H1 (cell line): ENCODE data around the gene SRM. TPM values are rescaled to one million over a fixed set of nuclear protein-coding genes. Genes with fewer than 3 reads are reported as not detected.

ENCODE experiments used
- CTCF ChIA-PET: fragments of 300-600 bp; sonication (Branson Sonifier 250); formaldehyde crosslinking; loops from one replicate; lab custom pipeline; 2021; ENCODE audit not compliant: partially characterized antibody; lab: Charles Lee
- POLR2A ChIA-PET: fragments of 300-600 bp; sonication (Branson Sonifier 250); formaldehyde crosslinking; loops from one replicate; lab custom pipeline; 2021; ENCODE audit warnings: inconsistent platforms; ENCODE audit not compliant: partially characterized antibody; lab: Charles Lee
- DNase-seq, 2 experiments: peaks; one replicate each; pipeline versions ENCODE4 v3.0.0 to v3.0.0-alpha.2; 2010 to 2022; ENCODE audit warnings: low spot score in 2 of 2, low read depth in 1 of 2, mixed read lengths in 1 of 2
- FAIRE-seq: peaks from 2 replicates; lab custom pipeline; 2011; peaks lifted over from hg19 to GRCh38; lab: Jason Lieb, UNC
- H2AFZ ChIP-seq: 2 replicates; pipeline ENCODE4 v1.8.1; 2012; ENCODE audit warnings: low read length, inconsistent platforms
- H2AK5ac ChIP-seq: 2 replicates; pipeline ENCODE4 v1.6.1; 2013; ENCODE audit warnings: low read depth, low read length
- H2BK120ac ChIP-seq: replicated peaks from 2 replicates; pipeline ENCODE3; 2013; ENCODE audit warnings: low read depth, low read length, inconsistent platforms
- H2BK12ac ChIP-seq: 2 replicates; pipeline ENCODE4 v1.6.1; 2013; ENCODE audit warnings: low read depth, low read length
- H2BK15ac ChIP-seq: 2 replicates; pipeline ENCODE4 v1.6.1; 2013; ENCODE audit warnings: low read length
- H2BK20ac ChIP-seq: 2 replicates; pipeline ENCODE4 v1.6.1; 2013; ENCODE audit warnings: low read length
- H2BK5ac ChIP-seq: 2 replicates; pipeline ENCODE4 v1.6.1; 2013; ENCODE audit warnings: low read depth, low read length
- H3K14ac ChIP-seq: 2 replicates; pipeline ENCODE4 v1.6.1; 2013; ENCODE audit warnings: inconsistent platforms; ENCODE audit not compliant: insufficient read length
- H3K18ac ChIP-seq: 2 replicates; pipeline ENCODE4 v1.6.1; 2013; ENCODE audit warnings: low read length; ENCODE audit errors: extremely low read depth
- H3K23ac ChIP-seq: 2 replicates; pipeline ENCODE4 v1.6.1; 2013; ENCODE audit warnings: inconsistent platforms; ENCODE audit not compliant: insufficient read length
- H3K23me2 ChIP-seq: 2 replicates; pipeline ENCODE4 v1.6.1; 2013; ENCODE audit warnings: low read depth, low read length
- H3K27ac ChIP-seq: 2 replicates; pipeline ENCODE4 v1.6.1; 2011; ENCODE audit warnings: low read depth, low read length, inconsistent platforms
- H3K27me3 ChIP-seq, 4 experiments: replicated peaks in 1 of 4; 1 replicate in 1 of 4; 2 replicates in 3 of 4; pipeline versions ENCODE4 v1.6.1 to v1.8.1; 2011 to 2013; ENCODE audit warnings: low read length in 3 of 4, mild to moderate bottlenecking in 3 of 4, inconsistent platforms in 2 of 4, mixed read lengths in 2 of 4, moderate library complexity in 1 of 4; ENCODE audit not compliant: control insufficient read depth in 3 of 4, insufficient read depth in 3 of 4; ENCODE audit errors: extremely low read depth in 1 of 4
- H3K36me3 ChIP-seq, 4 experiments: 2 replicates each; pipeline versions ENCODE4 v1.6.1 to v1.8.1; 2011 to 2013; ENCODE audit warnings: mild to moderate bottlenecking in 4 of 4, low read length in 3 of 4, moderate library complexity in 2 of 4, control low read depth in 1 of 4, inconsistent platforms in 1 of 4; ENCODE audit not compliant: insufficient read depth in 4 of 4, control insufficient read depth in 2 of 4
- H3K4ac ChIP-seq: replicated peaks from 2 replicates; pipeline ENCODE3; 2013; ENCODE audit warnings: low read length, low read depth, mixed read lengths, inconsistent platforms; ENCODE audit not compliant: insufficient read length
- H3K4me1 ChIP-seq, 4 experiments: replicated peaks in 1 of 4; 1 replicate in 1 of 4; 2 replicates in 3 of 4; pipeline versions ENCODE4 v1.6.1 to v1.8.1; 2011 to 2013; ENCODE audit warnings: low read length in 3 of 4, inconsistent platforms in 2 of 4, mixed read lengths in 1 of 4; ENCODE audit not compliant: insufficient read depth in 4 of 4, control insufficient read depth in 3 of 4
- H3K4me2 ChIP-seq, 2 experiments: 2 replicates each; pipeline versions ENCODE4 v1.6.1 to v1.8.1; 2011 to 2013; ENCODE audit warnings: low read depth in 2 of 2, low read length in 2 of 2, control low read depth in 1 of 2, inconsistent platforms in 1 of 2, mild to moderate bottlenecking in 1 of 2; ENCODE audit not compliant: insufficient read depth in 1 of 2
- H3K4me3 ChIP-seq, 4 experiments: fragments of 200-600, 300-600 bp in 1 of 4; sonication (generic), shearing (Covaris generic), sonication (Bioruptor Twin) in 1 of 4; 2 replicates each; pipeline versions ENCODE4 v1.5.1 to v1.8.1; 2011 to 2016; ENCODE audit warnings: low read length in 4 of 4, low read depth in 3 of 4, control low read depth in 2 of 4, inconsistent platforms in 2 of 4, mild to moderate bottlenecking in 2 of 4, mixed read lengths in 1 of 4, moderate library complexity in 1 of 4; ENCODE audit not compliant: insufficient read depth in 2 of 4; ENCODE audit errors: extremely low read depth in 1 of 4
- H3K56ac ChIP-seq: replicated peaks from 2 replicates; pipeline ENCODE3; 2013; ENCODE audit warnings: low read depth, mild to moderate bottlenecking, mixed read lengths, low read length, inconsistent platforms; ENCODE audit not compliant: insufficient read length
- H3K79me1 ChIP-seq: 2 replicates; pipeline ENCODE4 v1.6.1; 2013; ENCODE audit warnings: low read depth, low read length, control low read depth
- H3K79me2 ChIP-seq, 2 experiments: 2 replicates each; pipeline versions ENCODE4 v1.6.1 to v1.8.1; 2012 to 2013; ENCODE audit warnings: low read length in 2 of 2, mild to moderate bottlenecking in 2 of 2, inconsistent platforms in 1 of 2; ENCODE audit not compliant: insufficient read depth in 2 of 2, control insufficient read depth in 1 of 2
- H3K9ac ChIP-seq, 4 experiments: replicated peaks in 1 of 4; 1 replicate in 1 of 4; 2 replicates in 3 of 4; pipeline versions ENCODE4 v1.6.1 to v1.8.1; 2011 to 2013; ENCODE audit warnings: low read depth in 3 of 4, low read length in 3 of 4, control low read depth in 2 of 4, mild to moderate bottlenecking in 2 of 4, moderate library complexity in 2 of 4, inconsistent platforms in 1 of 4; ENCODE audit errors: extremely low read depth in 1 of 4
- H3K9me3 ChIP-seq, 2 experiments: 2 replicates each; pipeline versions ENCODE4 v1.6.1 to v1.8.1; 2012 to 2013; ENCODE audit warnings: mild to moderate bottlenecking in 2 of 2, moderate library complexity in 2 of 2, control low read depth in 1 of 2, inconsistent platforms in 1 of 2, low read depth in 1 of 2, low read length in 1 of 2, mixed read lengths in 1 of 2; ENCODE audit not compliant: insufficient read depth in 2 of 2
- H4K20me1 ChIP-seq, 2 experiments: replicated peaks in 1 of 2; 2 replicates each; pipeline versions ENCODE3 to v1.8.1; 2011 to 2013; ENCODE audit warnings: inconsistent platforms in 2 of 2, low read length in 2 of 2, mild to moderate bottlenecking in 1 of 2; ENCODE audit not compliant: insufficient read depth in 2 of 2, control insufficient read depth in 1 of 2
- H4K5ac ChIP-seq: 2 replicates; pipeline ENCODE4 v1.6.1; 2013; ENCODE audit warnings: low read length, low read depth, mixed read lengths, inconsistent platforms; ENCODE audit not compliant: insufficient read length
- H4K8ac ChIP-seq: 2 replicates; pipeline ENCODE4 v1.8.0; 2013; ENCODE audit warnings: mild to moderate bottlenecking, moderate library complexity, low read length, inconsistent platforms; ENCODE audit not compliant: insufficient read depth; ENCODE audit errors: extremely low read depth
- H4K91ac ChIP-seq: replicated peaks from 2 replicates; pipeline ENCODE3; 2013; ENCODE audit warnings: low read length, mixed read lengths, inconsistent platforms; ENCODE audit not compliant: insufficient read length
- HDAC2 ChIP-seq, 2 experiments: fragments of 300-600 bp in 1 of 2; sonication (generic) in 1 of 2; IDR thresholded peaks; 2 replicates each; pipeline ENCODE4 v1.6.1; 2011 to 2012; ENCODE audit warnings: low read depth in 2 of 2, low read length in 2 of 2, mild to moderate bottlenecking in 2 of 2, moderate library complexity in 2 of 2, borderline replicate concordance in 1 of 2, inconsistent platforms in 1 of 2
- POU5F1 ChIP-seq: IDR thresholded peaks from 2 replicates; pipeline ENCODE4 v1.6.1; 2011; ENCODE audit warnings: low read depth, mild to moderate bottlenecking, low read length, moderate library complexity
- RFX5 ChIP-seq: IDR thresholded peaks from 2 replicates; pipeline ENCODE4 v1.6.1; 2011; ENCODE audit warnings: low read depth, low read length, improper control_type of control experiment, borderline replicate concordance
- SP2 ChIP-seq: IDR thresholded peaks from 2 replicates; pipeline ENCODE4 v1.6.1; 2012; ENCODE audit warnings: mild to moderate bottlenecking, low read length, inconsistent platforms
- WGBS, 2 experiments: shearing (Covaris generic) in 1 of 2; methylation state at CpG; one replicate each; pipeline versions ENCODE4 v1.1.6 to v1.1.7; 2013 to 2015; ENCODE audit warnings: low lambda C conversion rate in 2 of 2, mixed read lengths in 2 of 2, inconsistent platforms in 1 of 2, low coverage in 1 of 2, missing lambda C conversion rate in 1 of 2; ENCODE audit not compliant: insufficient replicate concordance in 2 of 2, insufficient coverage in 1 of 2, insufficient read length in 1 of 2; ENCODE audit errors: extremely low coverage in 1 of 2, missing lambda C conversion rate in 1 of 2; 5-methylcytosine and 5-hydroxymethylcytosine counted together
- polyA plus RNA-seq, 7 experiments: library from polyadenylated mRNA; depleted of rRNA in 3 of 7; stranded (reverse) in 5 of 7; unstranded in 2 of 7; fragments of >200 nt in 5 of 7; fragments of 200-250 nt in 2 of 7; gene quantifications; 1 replicate in 5 of 7; 2 replicates in 1 of 7; 4 replicates in 1 of 7; pipeline versions ENCODE4 v1.2.1 to v1.2.3, GENCODE V29; 2011 to 2013; ENCODE audit warnings: missing spikeins in 2 of 7, mixed read lengths in 2 of 7
- total RNA-seq: library from RNA; stranded (reverse); fragmentation: NEBNext Ultra II Directional; extraction: Animal tissue kit (Norgen Biotek cat#: 25700); gene quantifications from 2 replicates; pipeline ENCODE4 v1.2.1, GENCODE V29; 2021
- TF ChIP-seq, protein P1 (sequence below): IDR thresholded peaks from 2 replicates; pipeline ENCODE4 v1.6.1; 2011; ENCODE audit warnings: low read length, improper control_type of control experiment

SRM gene
- total and polyA plus RNA-seq, 2 of the 8 experiments (the other 6 are each of a cell fraction or from before 2014, with no cell fraction given), result 110 to 208 TPM

DNA sequence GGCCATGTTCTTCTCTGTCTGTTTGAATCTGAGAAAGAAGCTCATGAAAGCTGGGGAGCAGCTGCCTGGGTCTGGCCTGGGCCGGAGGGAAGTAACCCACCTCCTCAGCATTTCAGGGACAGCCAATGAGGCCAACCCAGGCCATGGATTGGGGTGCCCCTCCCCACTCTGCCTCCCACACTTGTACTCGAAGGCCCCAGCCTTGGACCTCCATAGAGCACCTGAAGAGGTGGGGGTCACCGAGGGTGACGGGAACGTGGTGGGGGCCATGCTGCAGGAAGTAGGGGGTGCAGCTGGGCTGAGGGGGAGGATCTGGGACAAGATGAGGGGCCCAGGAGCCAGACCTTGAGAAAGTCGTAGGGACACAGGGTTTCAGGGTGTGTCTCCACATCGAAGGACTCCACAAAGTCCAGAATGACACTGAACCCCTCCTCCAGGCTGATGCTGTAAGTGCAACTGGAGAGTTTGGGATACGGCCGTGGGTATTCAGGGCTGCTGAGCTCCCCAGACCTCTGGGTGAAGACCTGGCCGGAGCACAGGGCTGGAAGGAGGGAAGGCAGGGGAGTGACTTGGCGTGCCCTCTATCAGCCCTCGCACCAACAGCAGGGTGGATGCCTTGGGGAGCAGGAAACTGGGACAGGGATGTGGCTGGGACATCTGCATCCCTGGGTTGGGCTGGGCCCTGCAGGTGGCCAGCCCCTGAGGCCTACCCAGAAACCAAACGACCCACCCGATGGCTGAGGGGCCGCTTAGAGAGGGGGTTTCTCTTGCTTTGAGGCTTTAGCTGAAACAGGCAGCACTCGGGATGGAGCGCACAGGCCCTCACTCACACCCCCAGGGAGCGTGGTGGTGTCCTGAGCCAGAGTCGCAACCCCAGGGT lies 16.6 kb downstream of the SRM start:
- DNase-seq, result peak in 1 of 2 experiments; percentile 37
- CTCF ChIA-PET, result interaction anchor here (0.6 to 1.1 kb wide), 3 partner anchors 18 to 156 kb away, joined by 3 read pairs; no protein-coding TSS in a partner anchor

More for the DNA sequence above, 16.6 kb downstream of the SRM start:
- 89% methylated on average over 18 of the region's 19 CpGs; no CpG with 5 or more reads in 1 of the 2 experiments for WGBS, 2 experiments
- H4K91ac ChIP-seq, result no peak overlapping the region
- H2BK15ac ChIP-seq, result no peak overlapping the region
- no peaks in the 10 kb centered on the region for H3K27me3 ChIP-seq
- no peak overlapping the region for H2BK20ac ChIP-seq
- 0 out of 2 replicates have a peak overlapping the region, but pooled peaks have one; percentile 38 for H4K8ac ChIP-seq
- H3K9me3 ChIP-seq, result no peaks in the 10 kb centered on the region
- peaks cover 0 to 10% (median 1%) of the 10 kb centered on the region in 4 experiments; a peak in 4 of 7 replicates for H3K4me1 ChIP-seq
- no peak overlapping the region for H3K14ac ChIP-seq
- no peak overlapping the region for H3K23ac ChIP-seq
- H3K27ac ChIP-seq, result no peak overlapping the region
- no peak overlapping the region for H3K4me2 ChIP-seq
- no peak overlapping the region for H3K4me3 ChIP-seq
- no peak overlapping the region for H2BK5ac ChIP-seq
- H4K5ac ChIP-seq, result no peak overlapping the region
- no peak overlapping the region for H2AFZ ChIP-seq
- H3K9ac ChIP-seq, result no peak overlapping the region
- POLR2A ChIA-PET, result interaction anchor here (2.0 to 2.1 kb wide), 2 partner anchors 9 to 12 kb away, joined by 6 to 16 read pairs; no protein-coding TSS in a partner anchor
- H3K36me3 ChIP-seq, result no peaks in the 10 kb centered on the region
- no peaks in the 10 kb centered on the region for H3K79me1 ChIP-seq
- no peak overlapping the region for H2BK120ac ChIP-seq
- TF ChIP-seq RFX5, result no peak
- no peak for TF ChIP-seq SP2
- TF ChIP-seq POU5F1, result no peak
- TF ChIP-seq HDAC2 (IDR thresholded peaks at IDR 0.05; ENCODE audit: borderline replicate concordance in 1 of 2, low read depth in 2 of 2, low read length in 2 of 2), result no peak
- TF ChIP-seq, protein P1, sequence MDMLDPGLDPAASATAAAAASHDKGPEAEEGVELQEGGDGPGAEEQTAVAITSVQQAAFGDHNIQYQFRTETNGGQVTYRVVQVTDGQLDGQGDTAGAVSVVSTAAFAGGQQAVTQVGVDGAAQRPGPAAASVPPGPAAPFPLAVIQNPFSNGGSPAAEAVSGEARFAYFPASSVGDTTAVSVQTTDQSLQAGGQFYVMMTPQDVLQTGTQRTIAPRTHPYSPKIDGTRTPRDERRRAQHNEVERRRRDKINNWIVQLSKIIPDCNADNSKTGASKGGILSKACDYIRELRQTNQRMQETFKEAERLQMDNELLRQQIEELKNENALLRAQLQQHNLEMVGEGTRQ, result no peak
- no peak overlapping the region for H3K56ac ChIP-seq
- H3K4ac ChIP-seq, result no peak overlapping the region
- FAIRE-seq, result no peak
- no peak overlapping the region for H2AK5ac ChIP-seq
- no peaks in the 10 kb centered on the region for H3K79me2 ChIP-seq
- no peak overlapping the region for H2BK12ac ChIP-seq
- no peak overlapping the region for H3K18ac ChIP-seq
- peaks cover 0 to 13% of the 10 kb centered on the region in 2 experiments for H4K20me1 ChIP-seq
- peaks cover 32% of the 10 kb centered on the region; the same call in 1 of the 2 replicates for H3K23me2 ChIP-seq
